GM23338 (cell line): Measurements from ENCODE around the gene SUCNR1. TPM values are rescaled to one million over a fixed set of nuclear protein-coding genes. Genes with fewer than 3 reads are reported as not detected.
A peak's percentile ranks its signal among the peaks of the same experiment; 100 is the strongest.

ENCODE experiments used
- ATAC-seq: fragments of 200-7000 bp; cut with Tn5 transposase; 3 replicates; pipeline ENCODE4 v1.9.1; 2020
- DNase-seq: peaks from one replicate; pipeline ENCODE4 v3.0.0-alpha.2; 2015; ENCODE audit warnings: low spot score
- H2AFZ ChIP-seq: fragments of 200-600 bp; sonication (generic); 2 replicates; pipeline ENCODE4 v1.8.0; 2016; ENCODE audit warnings: antibody characterized with exemption, mild to moderate bottlenecking, moderate library complexity
- H3F3A ChIP-seq: fragments of 200-600 bp; sonication (generic); replicated peaks from 2 replicates; pipeline ENCODE4 v1.8.0; 2017; ENCODE audit warnings: antibody characterized with exemption, mixed run types, low read depth
- H3K27ac ChIP-seq: fragments of 200-600 bp; sonication (generic); 2 replicates; pipeline ENCODE4 v1.6.1; 2016; ENCODE audit warnings: low read depth
- H3K27me3 ChIP-seq: fragments of 200-600 bp; sonication (generic); 2 replicates; pipeline ENCODE4 v1.8.0; 2016; ENCODE audit warnings: mild to moderate bottlenecking, mixed run types, moderate library complexity; ENCODE audit not compliant: insufficient read depth
- H3K36me3 ChIP-seq: fragments of 200-600 bp; sonication (generic); 2 replicates; pipeline ENCODE4 v1.8.0; 2016; ENCODE audit warnings: mild to moderate bottlenecking; ENCODE audit not compliant: insufficient read depth
- H3K4me1 ChIP-seq: fragments of 200-600 bp; sonication (generic); 2 replicates; pipeline ENCODE4 v1.8.0; 2016; ENCODE audit warnings: mild to moderate bottlenecking, moderate library complexity; ENCODE audit not compliant: insufficient read depth
- H3K4me2 ChIP-seq: fragments of 200-600 bp; sonication (generic); 2 replicates; pipeline ENCODE4 v1.7.1; 2017; ENCODE audit warnings: mixed run types
- H3K4me3 ChIP-seq: fragments of 200-600 bp; sonication (generic); 2 replicates; pipeline ENCODE4 v1.6.1; 2016; ENCODE audit warnings: mixed run types
- H3K79me2 ChIP-seq: fragments of 200-600 bp; sonication (generic); replicated peaks from 2 replicates; pipeline ENCODE4 v1.8.0; 2017; ENCODE audit warnings: mild to moderate bottlenecking; ENCODE audit not compliant: insufficient read depth
- H3K9me2 ChIP-seq: fragments of 200-600 bp; sonication (generic); 2 replicates; pipeline ENCODE4 v1.8.0; 2017; ENCODE audit not compliant: insufficient read depth
- H4K20me1 ChIP-seq: fragments of 200-600 bp; sonication (generic); replicated peaks from 2 replicates; pipeline ENCODE4 v1.8.0; 2017; ENCODE audit warnings: mild to moderate bottlenecking; ENCODE audit not compliant: insufficient read depth
- H3K27ac Mint-ChIP-seq: 2 replicates; pipeline ENCODE4 v1.8.0; 2020; ENCODE audit warnings: inconsistent platforms, mild to moderate bottlenecking, moderate library complexity, mixed read lengths
- H3K27me3 Mint-ChIP-seq: 3 replicates; pipeline ENCODE4 v1.8.0; 2022; ENCODE audit warnings: low read depth, mild to moderate bottlenecking, moderate library complexity, mixed read lengths, inconsistent platforms; ENCODE audit not compliant: insufficient read depth, poor library complexity
- H3K36me3 Mint-ChIP-seq: 3 replicates; pipeline ENCODE4 v1.8.0; 2021; ENCODE audit warnings: low read depth, mild to moderate bottlenecking, inconsistent platforms, moderate library complexity, mixed read lengths
- H3K4me1 Mint-ChIP-seq: 3 replicates; pipeline ENCODE4 v1.8.0; 2020; ENCODE audit warnings: mild to moderate bottlenecking, inconsistent platforms, mixed read lengths
- H3K4me3 Mint-ChIP-seq: 3 replicates; pipeline ENCODE4 v1.8.0; 2021; ENCODE audit warnings: moderate library complexity, mild to moderate bottlenecking, inconsistent platforms, mixed read lengths
- H3K9me3 Mint-ChIP-seq: 3 replicates; pipeline ENCODE4 v1.8.0; 2020; ENCODE audit warnings: moderate library complexity, mild to moderate bottlenecking, inconsistent platforms, mixed read lengths
- CREB1 ChIP-seq: fragments of 250-450 bp; sonication (Bioruptor Pico); IDR thresholded peaks from 2 replicates; pipeline ENCODE4 v1.5.0; 2020; ENCODE audit warnings: low read depth, mild to moderate bottlenecking, moderate library complexity
- EZH2 ChIP-seq: fragments of 200-600 bp; sonication (generic); IDR thresholded peaks from one replicate; pipeline ENCODE4 v1.8.0; 2017; ENCODE audit warnings: antibody characterized with exemption, mild to moderate bottlenecking, low read depth; ENCODE audit not compliant: unreplicated experiment
- EZH2phosphoT487 ChIP-seq: fragments of 200-600 bp; sonication (generic); IDR thresholded peaks from one replicate; pipeline ENCODE4 v1.8.1; 2018; ENCODE audit warnings: antibody characterized with exemption; ENCODE audit not compliant: unreplicated experiment
- JUNB ChIP-seq: IDR thresholded peaks from one replicate; pipeline ENCODE4 v1.6.1; 2016; ENCODE audit warnings: antibody characterized with exemption; ENCODE audit not compliant: unreplicated experiment
- NANOG ChIP-seq: IDR thresholded peaks from 2 replicates; pipeline ENCODE4 v1.6.1; 2016; ENCODE audit warnings: antibody characterized with exemption, borderline replicate concordance
- POLR2AphosphoS5 ChIP-seq: IDR thresholded peaks from 2 replicates; pipeline ENCODE4 v1.6.1; 2016; ENCODE audit warnings: antibody characterized with exemption, low read depth
- STAT1 ChIP-seq: IDR thresholded peaks from one replicate; pipeline ENCODE4 v1.6.1; 2016; ENCODE audit warnings: antibody characterized with exemption; ENCODE audit not compliant: unreplicated experiment
- ZNF114 ChIP-seq: fragments of 250-450 bp; sonication (Bioruptor Pico); IDR thresholded peaks from 2 replicates; pipeline ENCODE4 v1.5.0; 2020; ENCODE audit warnings: mild to moderate bottlenecking, moderate library complexity
- ZNF331 ChIP-seq: fragments of 250-450 bp; sonication (Bioruptor Pico); IDR thresholded peaks from 2 replicates; pipeline ENCODE4 v1.5.0; 2020; ENCODE audit warnings: low read depth, mild to moderate bottlenecking, moderate library complexity
- polyA plus RNA-seq: library from polyadenylated mRNA; unstranded; fragments of >200 nt; fragmentation: Nextera tagmentation; extraction: Ambion mirVana; gene quantifications from 2 replicates; pipeline ENCODE4 v1.2.1, GENCODE V29; 2016
- total RNA-seq: library from RNA; depleted of rRNA; stranded (reverse); fragments of >200 nt; shearing (Covaris generic); gene quantifications from 2 replicates; pipeline ENCODE4 v1.2.3, GENCODE V29; 2014
- TF ChIP-seq, protein P1 (sequence below): IDR thresholded peaks from 2 replicates; pipeline ENCODE4 v1.6.1; 2016; ENCODE audit warnings: antibody characterized with exemption
- TF ChIP-seq, protein P2 (sequence below), 2 experiments: fragments of 200-600 bp in 1 of 2; sonication (generic) in 1 of 2; conservative IDR thresholded peaks; 2 replicates each; pipeline versions ENCODE4 v1.5.1 to v1.6.1; 2016 to 2017; ENCODE audit warnings: antibody characterized with exemption in 2 of 2, low read depth in 2 of 2, mild to moderate bottlenecking in 2 of 2, moderate library complexity in 1 of 2
- TF ChIP-seq, protein P3 (sequence below): IDR thresholded peaks from one replicate; pipeline ENCODE4 v1.6.1; 2018; ENCODE audit warnings: antibody characterized with exemption; ENCODE audit not compliant: unreplicated experiment
- TF ChIP-seq, protein P4 (sequence below): fragments of 250-450 bp; sonication (Bioruptor Pico); IDR thresholded peaks from 2 replicates; pipeline ENCODE4 v1.5.0; 2020; ENCODE audit warnings: mild to moderate bottlenecking, moderate library complexity

SUCNR1 gene
- total and polyA plus RNA-seq, 2 experiments from 2014 or later, result not detected

DNA sequence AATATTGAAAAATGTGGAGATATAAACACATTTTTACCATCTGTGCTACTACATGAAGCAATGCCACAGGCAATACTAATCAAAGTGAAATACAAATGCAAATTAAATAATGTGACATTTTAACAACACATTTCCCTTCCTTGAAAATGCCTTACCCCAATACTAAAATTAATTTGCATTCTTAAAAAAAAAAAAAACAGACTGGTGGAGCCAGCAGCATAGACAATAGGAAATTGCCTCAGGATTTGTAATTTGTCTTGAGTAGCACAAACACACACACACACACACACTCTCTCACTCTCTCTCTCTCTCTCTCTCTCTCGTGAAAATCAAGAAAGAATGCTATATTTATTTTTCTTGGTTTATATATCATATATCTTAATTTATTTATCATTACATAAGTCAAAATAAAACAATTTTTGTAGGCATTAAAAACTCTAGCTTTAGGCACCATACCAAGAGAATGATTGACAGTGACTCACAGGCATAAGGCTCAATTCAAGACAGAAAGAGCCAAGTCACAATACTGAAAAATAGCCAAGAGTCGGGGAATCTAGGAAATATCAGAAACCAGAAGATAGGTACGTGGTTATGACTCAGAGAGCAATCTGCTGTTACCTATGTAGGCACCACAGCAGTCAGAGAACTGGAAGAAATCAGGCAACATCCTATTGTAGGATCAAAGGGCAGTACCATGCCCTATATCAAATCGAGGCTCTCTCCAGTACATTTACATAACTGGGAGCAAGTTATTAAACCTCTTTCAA, 23.0 kb downstream of the SUCNR1 start:
- H3K4me2 ChIP-seq, result no peak overlapping the region
- no peak for ATAC-seq
- H3K36me3 ChIP-seq, result no peaks in the 10 kb centered on the region
- no peaks in the 10 kb centered on the region for H3K9me2 ChIP-seq
- H3K27ac ChIP-seq, result no peak overlapping the region
- no peaks in the 10 kb centered on the region for H4K20me1 ChIP-seq
- Mint-ChIP-seq H3K4me3 (no peak overlapping the region), H3K9me3 (no peaks in the 10 kb centered on the region), H3K27me3 (no peaks in the 10 kb centered on the region), H3K36me3 (no peaks in the 10 kb centered on the region), H3K27ac (peak overlapping the region; percentile 56; the same call in 1 of the 2 replicates), H3K4me1 (peaks cover 13% of the 10 kb centered on the region)
- TF ChIP-seq, protein P1, sequence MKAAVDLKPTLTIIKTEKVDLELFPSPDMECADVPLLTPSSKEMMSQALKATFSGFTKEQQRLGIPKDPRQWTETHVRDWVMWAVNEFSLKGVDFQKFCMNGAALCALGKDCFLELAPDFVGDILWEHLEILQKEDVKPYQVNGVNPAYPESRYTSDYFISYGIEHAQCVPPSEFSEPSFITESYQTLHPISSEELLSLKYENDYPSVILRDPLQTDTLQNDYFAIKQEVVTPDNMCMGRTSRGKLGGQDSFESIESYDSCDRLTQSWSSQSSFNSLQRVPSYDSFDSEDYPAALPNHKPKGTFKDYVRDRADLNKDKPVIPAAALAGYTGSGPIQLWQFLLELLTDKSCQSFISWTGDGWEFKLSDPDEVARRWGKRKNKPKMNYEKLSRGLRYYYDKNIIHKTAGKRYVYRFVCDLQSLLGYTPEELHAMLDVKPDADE, result no peak
- TF ChIP-seq STAT1, result no peak
- TF ChIP-seq, protein P2, sequence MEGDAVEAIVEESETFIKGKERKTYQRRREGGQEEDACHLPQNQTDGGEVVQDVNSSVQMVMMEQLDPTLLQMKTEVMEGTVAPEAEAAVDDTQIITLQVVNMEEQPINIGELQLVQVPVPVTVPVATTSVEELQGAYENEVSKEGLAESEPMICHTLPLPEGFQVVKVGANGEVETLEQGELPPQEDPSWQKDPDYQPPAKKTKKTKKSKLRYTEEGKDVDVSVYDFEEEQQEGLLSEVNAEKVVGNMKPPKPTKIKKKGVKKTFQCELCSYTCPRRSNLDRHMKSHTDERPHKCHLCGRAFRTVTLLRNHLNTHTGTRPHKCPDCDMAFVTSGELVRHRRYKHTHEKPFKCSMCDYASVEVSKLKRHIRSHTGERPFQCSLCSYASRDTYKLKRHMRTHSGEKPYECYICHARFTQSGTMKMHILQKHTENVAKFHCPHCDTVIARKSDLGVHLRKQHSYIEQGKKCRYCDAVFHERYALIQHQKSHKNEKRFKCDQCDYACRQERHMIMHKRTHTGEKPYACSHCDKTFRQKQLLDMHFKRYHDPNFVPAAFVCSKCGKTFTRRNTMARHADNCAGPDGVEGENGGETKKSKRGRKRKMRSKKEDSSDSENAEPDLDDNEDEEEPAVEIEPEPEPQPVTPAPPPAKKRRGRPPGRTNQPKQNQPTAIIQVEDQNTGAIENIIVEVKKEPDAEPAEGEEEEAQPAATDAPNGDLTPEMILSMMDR (conservative IDR thresholded peaks at IDR 0.05; ENCODE audit: low read depth in 2 of 2), result no peak
- no peak for TF ChIP-seq ZNF331 (CRISPR knock-in tag)
- no peak for TF ChIP-seq CREB1 (CRISPR knock-in tag)
- TF ChIP-seq, protein P3, sequence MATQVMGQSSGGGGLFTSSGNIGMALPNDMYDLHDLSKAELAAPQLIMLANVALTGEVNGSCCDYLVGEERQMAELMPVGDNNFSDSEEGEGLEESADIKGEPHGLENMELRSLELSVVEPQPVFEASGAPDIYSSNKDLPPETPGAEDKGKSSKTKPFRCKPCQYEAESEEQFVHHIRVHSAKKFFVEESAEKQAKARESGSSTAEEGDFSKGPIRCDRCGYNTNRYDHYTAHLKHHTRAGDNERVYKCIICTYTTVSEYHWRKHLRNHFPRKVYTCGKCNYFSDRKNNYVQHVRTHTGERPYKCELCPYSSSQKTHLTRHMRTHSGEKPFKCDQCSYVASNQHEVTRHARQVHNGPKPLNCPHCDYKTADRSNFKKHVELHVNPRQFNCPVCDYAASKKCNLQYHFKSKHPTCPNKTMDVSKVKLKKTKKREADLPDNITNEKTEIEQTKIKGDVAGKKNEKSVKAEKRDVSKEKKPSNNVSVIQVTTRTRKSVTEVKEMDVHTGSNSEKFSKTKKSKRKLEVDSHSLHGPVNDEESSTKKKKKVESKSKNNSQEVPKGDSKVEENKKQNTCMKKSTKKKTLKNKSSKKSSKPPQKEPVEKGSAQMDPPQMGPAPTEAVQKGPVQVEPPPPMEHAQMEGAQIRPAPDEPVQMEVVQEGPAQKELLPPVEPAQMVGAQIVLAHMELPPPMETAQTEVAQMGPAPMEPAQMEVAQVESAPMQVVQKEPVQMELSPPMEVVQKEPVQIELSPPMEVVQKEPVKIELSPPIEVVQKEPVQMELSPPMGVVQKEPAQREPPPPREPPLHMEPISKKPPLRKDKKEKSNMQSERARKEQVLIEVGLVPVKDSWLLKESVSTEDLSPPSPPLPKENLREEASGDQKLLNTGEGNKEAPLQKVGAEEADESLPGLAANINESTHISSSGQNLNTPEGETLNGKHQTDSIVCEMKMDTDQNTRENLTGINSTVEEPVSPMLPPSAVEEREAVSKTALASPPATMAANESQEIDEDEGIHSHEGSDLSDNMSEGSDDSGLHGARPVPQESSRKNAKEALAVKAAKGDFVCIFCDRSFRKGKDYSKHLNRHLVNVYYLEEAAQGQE, result no peak
- TF ChIP-seq EZH2phosphoT487, result no peak
- TF ChIP-seq NANOG, result no peak
- no peak for TF ChIP-seq ZNF114 (CRISPR knock-in tag)
- TF ChIP-seq EZH2, result no peak
- TF ChIP-seq, protein P4, sequence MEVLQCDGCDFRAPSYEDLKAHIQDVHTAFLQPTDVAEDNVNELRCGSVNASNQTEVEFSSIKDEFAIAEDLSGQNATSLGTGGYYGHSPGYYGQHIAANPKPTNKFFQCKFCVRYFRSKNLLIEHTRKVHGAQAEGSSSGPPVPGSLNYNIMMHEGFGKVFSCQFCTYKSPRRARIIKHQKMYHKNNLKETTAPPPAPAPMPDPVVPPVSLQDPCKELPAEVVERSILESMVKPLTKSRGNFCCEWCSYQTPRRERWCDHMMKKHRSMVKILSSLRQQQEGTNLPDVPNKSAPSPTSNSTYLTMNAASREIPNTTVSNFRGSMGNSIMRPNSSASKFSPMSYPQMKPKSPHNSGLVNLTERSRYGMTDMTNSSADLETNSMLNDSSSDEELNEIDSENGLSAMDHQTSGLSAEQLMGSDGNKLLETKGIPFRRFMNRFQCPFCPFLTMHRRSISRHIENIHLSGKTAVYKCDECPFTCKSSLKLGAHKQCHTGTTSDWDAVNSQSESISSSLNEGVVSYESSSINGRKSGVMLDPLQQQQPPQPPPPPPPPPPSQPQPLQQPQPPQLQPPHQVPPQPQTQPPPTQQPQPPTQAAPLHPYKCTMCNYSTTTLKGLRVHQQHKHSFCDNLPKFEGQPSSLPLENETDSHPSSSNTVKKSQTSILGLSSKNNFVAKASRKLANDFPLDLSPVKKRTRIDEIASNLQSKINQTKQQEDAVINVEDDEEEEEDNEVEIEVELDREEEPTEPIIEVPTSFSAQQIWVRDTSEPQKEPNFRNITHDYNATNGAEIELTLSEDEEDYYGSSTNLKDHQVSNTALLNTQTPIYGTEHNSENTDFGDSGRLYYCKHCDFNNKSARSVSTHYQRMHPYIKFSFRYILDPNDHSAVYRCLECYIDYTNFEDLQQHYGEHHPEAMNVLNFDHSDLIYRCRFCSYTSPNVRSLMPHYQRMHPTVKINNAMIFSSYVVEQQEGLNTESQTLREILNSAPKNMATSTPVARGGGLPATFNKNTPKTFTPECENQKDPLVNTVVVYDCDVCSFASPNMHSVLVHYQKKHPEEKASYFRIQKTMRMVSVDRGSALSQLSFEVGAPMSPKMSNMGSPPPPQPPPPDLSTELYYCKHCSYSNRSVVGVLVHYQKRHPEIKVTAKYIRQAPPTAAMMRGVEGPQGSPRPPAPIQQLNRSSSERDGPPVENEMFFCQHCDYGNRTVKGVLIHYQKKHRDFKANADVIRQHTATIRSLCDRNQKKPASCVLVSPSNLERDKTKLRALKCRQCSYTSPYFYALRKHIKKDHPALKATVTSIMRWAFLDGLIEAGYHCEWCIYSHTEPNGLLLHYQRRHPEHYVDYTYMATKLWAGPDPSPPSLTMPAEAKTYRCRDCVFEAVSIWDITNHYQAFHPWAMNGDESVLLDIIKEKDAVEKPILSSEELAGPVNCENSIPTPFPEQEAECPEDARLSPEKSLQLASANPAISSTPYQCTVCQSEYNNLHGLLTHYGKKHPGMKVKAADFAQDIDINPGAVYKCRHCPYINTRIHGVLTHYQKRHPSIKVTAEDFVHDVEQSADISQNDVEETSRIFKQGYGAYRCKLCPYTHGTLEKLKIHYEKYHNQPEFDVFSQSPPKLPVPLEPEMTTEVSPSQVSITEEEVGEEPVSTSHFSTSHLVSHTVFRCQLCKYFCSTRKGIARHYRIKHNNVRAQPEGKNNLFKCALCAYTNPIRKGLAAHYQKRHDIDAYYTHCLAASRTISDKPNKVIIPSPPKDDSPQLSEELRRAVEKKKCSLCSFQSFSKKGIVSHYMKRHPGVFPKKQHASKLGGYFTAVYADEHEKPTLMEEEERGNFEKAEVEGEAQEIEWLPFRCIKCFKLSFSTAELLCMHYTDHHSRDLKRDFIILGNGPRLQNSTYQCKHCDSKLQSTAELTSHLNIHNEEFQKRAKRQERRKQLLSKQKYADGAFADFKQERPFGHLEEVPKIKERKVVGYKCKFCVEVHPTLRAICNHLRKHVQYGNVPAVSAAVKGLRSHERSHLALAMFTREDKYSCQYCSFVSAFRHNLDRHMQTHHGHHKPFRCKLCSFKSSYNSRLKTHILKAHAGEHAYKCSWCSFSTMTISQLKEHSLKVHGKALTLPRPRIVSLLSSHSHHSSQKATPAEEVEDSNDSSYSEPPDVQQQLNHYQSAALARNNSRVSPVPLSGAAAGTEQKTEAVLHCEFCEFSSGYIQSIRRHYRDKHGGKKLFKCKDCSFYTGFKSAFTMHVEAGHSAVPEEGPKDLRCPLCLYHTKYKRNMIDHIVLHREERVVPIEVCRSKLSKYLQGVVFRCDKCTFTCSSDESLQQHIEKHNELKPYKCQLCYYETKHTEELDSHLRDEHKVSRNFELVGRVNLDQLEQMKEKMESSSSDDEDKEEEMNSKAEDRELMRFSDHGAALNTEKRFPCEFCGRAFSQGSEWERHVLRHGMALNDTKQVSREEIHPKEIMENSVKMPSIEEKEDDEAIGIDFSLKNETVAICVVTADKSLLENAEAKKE (CRISPR knock-in tag), result no peak
- no peak for TF ChIP-seq JUNB
- no peak for TF ChIP-seq POLR2AphosphoS5
- no peaks in the 10 kb centered on the region for H3K27me3 ChIP-seq
- H3K4me3 ChIP-seq, result no peak overlapping the region
- no peak overlapping the region for H2AFZ ChIP-seq
- no peaks in the 10 kb centered on the region for H3K79me2 ChIP-seq
- H3F3A ChIP-seq, result no peaks in the 10 kb centered on the region
- H3K4me1 ChIP-seq, result peaks cover 8% of the 10 kb centered on the region; the same call in 1 of the 2 replicates
- DNase-seq, result no peak
